GM19025 (cell line): ENCODE results near the gene PKD1.
"Not testable (repeated sequence)": the region's sequence is repeated elsewhere in the genome, so short reads cannot be mapped to it uniquely, and the experiment has no call there.

Experiments used
- ATAC-seq: cut with Tn5 transposase; IDR thresholded peaks from one replicate; pipeline ENCODE4 v1.9.1; 2021; ENCODE audit warnings: mild to moderate bottlenecking, low read depth, moderate library complexity; ENCODE audit not compliant: unreplicated experiment

The PKD1 gene

DNA sequence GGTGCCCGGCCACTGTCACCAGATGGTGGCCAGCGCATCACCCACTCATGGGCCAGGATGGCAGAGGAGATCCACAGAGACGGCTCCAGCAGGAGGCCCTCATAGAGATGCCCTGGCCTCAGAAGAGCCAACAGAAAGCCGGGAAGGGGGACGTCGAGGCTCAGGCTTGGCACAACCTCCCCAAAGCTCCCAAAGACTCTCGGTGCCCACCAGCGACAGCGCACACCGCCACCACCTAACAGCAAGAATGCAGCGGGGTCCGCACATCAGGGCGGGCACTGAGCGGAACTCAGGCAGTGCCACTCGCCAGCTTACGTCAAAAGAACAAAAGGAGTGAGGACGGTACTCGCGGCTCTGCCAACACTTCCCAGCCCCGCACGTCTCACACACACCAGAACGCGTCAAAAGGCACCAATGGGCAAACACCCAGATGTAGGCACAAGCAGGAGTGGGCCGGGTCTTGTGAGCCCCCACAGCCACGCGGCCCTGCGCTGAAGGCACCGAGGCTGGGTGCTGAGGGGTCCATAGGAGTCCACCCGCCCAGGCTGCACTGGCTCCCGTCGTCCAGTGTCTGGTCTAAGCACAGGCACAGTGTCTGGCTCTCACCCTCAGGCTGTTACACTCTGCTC, 8.7 kb downstream of the PKD1 start:
- ATAC-seq, result not testable (repeated sequence)

DNA sequence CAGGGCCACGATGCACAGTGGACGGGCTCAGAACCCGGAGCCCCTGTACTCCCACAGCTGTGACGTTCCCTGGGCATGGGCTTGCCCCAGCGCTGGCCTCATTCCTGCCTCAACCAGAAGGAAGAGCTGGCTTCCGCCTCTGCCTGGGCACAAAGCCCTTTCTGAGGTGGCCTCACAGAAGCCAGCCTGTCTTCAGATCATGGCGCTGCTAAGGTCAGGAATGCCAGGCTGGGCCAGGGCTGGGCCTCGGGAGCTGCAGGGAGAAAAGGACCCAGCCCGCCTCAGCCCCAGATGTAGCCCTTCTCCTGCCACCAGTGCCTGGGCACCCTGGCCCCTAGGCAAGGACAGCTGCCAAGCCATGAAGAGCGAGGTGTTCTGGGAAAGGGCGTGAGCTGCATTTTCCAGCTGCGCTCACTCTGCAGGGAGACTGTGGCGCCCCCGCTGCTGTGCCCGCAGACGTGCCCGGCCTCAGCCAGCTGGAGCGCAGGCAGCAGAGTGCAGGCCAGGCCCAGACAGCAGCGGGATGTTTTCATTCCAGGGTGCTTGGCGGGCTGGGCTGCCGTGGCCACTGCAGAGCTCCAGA, 9.4 kb downstream of the PKD1 start:
- not testable (repeated sequence) for ATAC-seq

DNA sequence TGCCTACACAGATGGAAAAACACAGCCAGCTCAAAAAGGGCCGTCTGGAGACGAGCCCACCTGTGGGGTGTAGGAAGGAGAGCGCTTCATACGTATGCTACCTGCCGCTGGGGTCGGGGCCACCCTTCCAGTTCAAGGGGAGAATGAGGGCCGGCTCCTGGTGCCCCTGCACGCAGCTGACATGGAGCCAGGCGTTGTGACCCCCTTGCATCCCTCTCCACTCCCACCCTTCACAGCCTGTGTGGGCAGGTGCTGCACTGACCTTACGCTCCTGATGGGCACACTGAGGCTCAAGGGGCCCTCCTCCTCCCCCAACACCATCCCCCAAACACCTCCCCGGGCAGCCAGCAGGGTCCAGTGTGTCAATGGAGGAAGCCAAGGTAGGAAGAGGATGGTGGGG, 10.1 kb downstream of the PKD1 start:
- not testable (repeated sequence) for ATAC-seq

DNA sequence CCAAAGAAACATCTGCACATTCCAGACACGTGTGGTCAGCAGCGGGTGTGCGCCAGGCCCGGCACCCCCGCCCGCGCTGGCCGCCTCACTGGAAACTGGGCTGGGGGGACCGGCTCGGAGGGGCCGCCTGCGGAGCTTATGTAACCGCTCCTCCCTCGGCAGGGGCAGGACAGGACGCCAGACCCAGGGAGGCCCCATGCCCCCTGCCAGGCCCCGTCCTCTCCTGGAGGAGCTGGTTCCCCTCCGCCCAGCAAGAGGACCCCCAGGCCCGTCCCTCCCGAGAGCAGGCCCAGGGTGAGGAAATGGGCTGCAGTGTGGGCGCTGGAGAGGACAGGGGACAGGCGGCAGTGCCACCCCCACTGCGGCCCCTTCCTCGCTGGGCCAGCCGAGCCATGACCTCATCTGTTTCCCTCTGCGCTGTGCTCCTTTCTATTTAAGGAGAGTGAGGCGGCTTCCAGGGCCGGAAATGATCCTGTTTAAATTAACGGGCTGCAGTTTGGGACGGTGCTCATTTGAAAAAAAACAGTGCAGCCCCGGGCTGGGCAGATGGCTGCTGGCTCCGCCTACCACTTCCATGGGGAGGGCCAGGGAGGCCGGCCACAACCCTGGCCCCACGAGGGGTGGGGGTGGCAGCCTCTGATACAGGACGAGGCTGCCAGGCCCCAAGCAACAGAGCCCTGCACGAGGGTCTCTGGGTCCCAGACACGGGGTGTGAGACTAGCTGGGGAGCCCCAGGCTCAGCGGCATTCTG, 10.8 kb downstream of the PKD1 start:
- ATAC-seq, result not testable (repeated sequence)

DNA sequence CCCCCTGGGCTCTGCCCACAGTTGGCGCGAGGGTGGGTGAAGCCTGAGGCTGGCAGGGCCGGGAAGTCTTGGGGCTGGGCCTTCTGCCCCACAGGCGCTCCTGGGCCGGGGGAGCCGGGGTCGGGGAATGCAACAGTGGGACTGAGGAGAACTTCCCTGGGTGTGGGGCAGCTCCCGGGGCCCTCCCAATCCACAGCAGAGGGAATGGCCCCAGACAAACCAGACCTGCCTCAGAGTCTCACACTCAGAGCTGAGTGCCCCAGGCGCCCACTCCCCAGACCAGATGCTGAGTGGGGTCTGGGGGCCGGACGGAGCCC, 11.4 kb downstream of the PKD1 start:
- ATAC-seq, result not testable (repeated sequence)

DNA sequence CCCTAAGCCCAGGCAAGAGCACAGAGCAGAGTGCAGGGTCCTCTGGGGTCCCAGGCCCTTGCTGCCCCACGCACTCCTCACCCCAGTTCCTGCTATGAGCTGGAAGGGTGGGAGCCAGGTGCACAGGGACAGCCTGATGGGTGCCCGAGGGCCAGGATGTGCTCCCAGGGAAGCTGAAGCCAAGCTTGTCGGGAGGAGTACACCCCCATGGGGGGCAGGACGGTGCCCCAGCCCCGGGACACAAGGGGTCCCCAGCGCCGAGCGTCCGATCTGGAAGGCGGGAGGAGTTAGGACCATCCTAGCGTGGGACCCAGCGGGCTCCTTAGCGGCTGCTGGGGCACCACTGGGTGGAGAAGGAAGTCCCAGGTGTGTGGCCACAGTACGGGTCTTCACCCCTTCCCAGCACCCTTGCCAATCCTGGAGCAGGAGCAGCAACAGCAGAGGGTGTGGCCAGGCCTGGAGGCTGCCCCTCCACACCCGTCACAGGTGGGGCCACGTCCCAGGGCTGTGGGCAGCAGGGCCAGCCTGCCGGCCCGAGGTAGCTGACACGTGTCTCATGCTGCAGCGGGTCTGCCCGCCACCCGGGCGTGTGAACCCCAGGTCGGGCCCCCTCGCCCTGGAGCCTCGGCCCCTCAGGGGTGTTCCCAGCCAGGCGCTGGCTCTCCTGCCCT, 11.9 kb downstream of the PKD1 start:
- ATAC-seq, result not testable (repeated sequence)

DNA sequence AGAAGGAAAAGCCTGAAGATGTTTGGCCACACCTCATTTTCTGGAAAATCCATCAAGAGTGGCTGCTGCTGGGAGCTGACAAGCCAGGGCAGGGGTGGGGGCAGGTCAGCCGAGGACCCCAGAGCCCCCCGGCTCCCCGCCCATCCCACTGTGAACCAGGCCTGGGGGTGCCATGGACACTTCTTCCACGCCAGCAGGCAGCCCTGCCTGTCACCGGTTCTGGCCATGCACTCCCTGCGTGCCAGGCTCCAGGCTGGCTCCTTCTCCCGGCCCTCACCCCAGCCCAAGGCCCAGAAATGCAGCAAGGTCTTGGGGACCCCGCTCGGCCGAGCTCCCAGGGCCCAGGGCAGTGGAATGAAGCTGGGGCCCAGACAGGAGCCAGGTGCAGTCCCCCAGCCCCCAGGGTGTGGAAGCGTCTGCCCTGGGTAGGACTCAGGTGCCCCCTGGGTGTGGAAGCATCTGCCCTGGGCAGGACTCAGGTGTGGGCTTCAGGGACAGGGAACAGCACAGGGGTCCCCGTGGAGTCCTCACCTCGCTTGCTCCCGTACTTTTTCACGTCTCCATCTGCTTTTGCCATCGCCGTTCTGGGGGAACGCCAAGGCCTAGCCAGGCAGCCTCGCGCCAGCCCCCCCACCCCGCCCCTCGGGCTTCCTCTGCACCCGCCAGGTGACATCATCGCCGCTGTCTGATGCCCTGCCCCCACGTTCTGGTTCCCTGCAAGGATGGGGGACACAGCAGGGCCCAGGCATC, 12.6 kb downstream of the PKD1 start:
- ATAC-seq, result not testable (repeated sequence)

DNA sequence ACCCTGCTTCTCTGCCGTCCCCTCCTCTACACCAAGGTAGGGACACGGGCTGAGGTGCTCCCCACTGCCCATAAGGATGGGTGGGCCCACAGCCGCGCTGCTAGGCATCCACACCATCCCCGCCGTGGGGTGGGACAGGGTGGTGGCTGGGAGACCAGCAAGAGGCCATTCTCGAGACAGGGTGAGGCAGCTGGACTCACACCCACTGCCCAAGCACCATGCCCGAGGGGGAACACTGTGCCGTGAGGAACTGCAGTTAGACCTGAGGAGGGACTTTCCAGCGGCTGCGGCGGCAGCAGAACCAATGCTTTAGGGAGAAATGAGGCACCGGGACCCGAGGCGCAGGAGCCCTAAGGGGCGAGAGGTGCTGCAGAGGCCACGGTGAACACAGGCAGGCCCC, 13.3 kb downstream of the PKD1 start:
- no peak for ATAC-seq

DNA sequence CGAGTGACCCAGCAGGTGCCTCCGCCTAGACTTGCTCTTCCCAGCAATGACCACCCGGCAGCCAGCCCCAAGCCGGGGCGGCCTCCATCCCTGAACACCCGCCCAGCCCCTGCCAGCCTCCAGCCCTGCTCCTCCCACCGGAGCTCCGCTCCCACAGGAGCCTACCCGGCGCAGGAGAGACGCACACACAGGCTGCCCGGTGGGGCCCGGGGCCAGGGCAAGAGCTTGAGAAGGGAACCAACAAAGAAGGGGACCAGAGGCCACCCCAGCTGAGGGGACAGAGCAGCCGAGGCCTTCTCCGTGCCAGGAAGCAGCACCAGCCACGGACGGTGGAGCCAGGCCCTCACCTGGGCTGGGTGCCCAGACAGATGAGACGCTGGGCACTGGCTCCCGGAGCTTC, 13.8 kb downstream of the PKD1 start:
- no peak for ATAC-seq

DNA sequence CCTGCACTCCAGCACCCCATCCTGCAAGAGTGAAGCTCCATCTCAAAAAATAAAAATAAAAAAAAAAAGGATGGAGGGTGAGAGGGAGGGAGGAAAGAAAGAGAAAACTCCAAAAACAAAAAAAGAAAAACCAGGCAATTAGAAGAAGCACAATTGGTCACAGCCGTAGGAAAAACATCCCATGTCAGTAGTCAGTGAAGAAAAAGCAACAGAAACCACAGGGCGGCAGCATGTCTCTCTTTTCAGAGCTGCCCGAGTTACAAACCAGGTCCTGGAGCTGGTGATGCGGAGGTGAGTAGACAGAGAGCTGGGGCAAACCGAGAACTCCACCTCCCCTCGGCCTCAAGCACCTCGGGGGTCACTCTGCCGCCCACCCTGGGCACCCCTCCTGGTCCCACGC, 14.4 kb downstream of the PKD1 start:
- ATAC-seq, result not testable (repeated sequence)

DNA sequence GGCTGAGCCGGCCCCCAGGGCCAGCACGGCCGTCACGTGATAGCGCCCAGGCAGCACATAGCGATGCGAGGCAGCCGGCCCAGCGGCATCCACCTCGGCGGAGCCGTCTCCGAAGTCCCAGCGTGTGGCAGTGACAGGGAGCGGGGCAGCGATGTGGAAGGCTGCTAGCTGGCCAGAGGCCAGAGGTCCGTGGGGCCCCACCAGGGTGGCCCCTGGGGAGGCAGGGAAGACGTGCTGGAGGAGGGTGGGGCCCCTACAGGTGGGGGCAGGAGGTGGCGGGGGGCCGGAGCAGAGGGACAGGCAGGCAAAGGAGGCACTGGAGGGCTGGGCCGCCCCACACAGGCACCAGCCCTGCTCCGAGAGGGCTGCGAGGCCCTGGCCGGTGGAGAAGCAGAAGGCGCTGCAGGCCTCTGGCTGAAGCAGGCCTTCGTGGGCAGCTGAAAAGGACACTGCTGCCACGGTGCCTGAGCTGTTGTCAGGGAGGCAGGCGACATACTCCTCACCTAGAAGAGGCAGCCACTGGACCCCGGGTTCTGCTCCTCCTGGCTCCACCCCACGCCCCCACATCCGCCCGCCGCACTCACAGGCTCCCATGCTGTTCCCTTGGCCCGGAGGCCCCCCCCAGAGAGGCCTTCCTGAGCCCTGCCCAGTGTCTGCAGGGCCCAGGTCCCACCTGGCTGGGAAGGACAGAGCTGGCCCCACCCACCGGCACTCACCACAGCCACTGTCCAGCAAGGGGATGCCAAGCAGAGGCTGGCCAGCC, 17.6 kb downstream of the PKD1 start:
- ATAC-seq, result not testable (repeated sequence)

DNA sequence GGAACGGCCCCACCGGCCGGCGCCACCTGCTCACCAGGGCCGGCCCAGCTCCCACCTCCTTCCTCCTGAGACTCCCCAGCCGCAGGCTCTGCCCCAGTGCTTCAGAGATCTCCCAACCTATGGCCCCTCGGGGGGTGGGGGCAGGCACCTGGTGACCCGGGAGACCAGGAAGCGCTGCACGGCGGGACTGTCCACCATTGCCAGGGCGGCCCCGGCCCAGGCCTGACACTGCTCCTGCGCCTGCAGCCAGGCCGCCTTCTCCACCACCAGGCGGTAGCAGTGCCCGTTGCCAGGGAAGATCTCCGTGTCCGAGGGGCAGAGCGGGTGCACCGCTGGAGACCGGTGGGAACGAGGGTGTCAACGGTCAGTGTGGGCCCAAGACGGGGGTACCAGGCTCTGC, 18.4 kb downstream of the PKD1 start:
- ATAC-seq, result not testable (repeated sequence)

DNA sequence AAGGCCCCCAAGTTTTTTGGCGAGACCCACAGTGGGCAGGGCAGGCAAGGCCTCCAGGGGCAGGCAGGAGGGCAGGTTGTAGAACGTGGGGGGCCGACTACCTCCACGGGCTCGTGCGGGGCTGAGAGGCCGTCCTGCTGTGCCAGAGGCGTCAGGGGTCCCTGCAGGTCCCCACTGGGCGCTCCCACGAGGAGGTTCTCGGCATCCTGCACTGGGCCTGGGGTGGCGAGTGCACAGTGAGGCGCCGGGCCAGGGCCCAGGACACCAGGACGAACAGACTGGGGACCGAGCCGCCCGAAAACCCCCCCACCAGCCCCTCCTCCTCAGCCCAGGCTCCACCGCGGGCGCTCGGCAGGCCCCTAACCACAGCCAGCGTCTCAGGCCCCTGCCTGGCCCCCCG, 19.3 kb downstream of the PKD1 start:
- not testable (repeated sequence) for ATAC-seq

DNA sequence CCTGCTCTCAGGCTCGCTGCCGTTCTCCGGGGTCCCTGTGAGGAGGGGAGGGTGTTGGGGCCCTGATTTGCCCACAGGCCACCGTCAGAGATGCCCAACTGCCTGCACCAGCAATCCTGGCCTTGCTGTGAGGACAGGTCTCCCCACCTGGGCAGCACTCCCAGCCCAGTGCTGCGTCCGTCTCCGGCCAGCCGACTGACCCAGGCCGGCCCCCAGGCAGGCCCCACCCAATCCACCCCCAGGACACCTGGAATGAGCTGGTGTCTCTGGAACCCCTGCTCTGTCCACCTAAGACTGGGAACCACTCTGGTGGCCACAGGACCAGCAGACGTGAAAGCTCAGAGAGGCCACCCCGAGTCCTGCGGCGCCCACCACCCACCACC, 20.1 kb downstream of the PKD1 start:
- ATAC-seq, result no peak

DNA sequence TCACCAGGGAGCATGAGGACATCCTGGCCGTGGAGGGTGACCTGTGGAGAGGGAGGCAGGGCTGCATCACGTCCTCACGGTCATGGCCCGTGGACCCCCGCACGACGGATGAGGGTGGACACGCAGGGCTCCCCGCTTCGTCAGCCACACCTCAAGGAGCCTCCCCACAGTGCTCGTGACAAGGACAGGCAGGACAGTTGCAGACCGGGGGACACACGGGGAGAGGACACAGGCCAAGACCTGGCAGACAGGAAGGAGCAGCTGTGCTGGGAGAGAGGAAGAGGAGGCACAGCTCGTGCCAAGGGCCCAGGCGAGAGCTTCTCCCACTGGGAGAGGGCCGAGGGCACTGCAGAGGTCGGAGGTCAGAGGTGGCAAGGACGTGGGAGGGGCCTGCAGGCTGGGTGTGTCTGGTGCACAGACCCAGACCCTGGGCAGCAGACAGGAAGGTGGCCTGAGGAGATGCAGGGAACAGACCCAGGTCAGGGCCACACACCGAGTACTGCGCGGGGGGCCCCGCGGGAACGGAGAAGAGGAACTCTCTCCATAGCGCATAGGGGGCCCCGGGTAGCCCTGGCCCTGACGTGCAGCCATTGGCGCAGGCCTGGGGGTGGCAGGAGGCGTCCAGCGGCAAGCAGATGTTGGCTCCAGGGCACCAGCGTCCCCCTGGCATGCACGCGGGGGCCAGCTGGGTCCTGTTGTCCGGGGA, 20.7 kb downstream of the PKD1 start:
- ATAC-seq, result not testable (repeated sequence)

DNA sequence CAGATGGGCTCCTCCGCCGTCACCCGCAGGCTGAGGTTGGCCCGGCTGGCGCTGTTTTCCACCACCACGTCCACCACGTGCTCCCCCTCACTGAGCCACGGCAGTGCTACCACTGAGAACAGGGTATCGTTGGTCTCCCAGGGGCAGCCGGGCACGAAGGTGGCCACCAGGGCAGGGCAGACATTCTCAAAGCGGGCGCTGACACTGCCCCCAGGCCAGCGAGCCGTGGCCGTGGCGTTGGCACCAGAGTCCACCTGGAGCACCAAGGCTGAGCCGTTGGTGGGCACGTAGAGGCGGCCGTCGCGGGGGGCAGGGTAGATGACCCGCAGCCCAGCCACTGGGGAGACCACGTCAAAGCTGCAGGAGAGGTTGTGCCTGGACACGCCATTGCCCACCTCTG, 21.5 kb downstream of the PKD1 start:
- ATAC-seq, result not testable (repeated sequence)

DNA sequence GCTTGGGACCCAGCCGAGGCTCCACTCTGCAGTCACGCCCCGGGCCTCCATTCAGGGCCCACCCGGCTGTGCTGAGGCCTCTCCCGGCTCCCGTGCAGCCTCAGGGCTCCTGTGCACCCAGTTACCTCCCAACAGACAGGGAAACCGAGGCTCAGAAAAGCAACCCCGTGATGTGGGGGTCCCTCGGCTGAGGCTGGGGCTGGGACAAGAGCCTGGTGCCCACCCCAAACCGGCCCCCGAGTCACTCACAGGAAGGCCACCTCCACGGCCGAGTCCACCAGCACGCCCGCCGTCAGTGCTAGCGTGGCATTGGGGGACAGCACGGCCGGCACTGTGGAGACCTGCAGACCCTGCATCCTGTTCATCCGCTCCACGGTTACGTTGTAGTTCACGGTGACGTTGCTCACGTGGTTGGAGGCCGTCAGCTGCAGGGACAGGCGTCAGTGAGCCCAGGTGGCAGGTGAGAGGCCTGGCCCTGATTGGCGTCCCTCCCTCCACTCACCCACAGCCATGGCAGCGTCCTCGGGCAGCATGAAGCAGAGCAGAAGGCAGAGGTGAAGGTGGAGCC, 23.1 kb downstream of the PKD1 start:
- ATAC-seq, result not testable (repeated sequence)

DNA sequence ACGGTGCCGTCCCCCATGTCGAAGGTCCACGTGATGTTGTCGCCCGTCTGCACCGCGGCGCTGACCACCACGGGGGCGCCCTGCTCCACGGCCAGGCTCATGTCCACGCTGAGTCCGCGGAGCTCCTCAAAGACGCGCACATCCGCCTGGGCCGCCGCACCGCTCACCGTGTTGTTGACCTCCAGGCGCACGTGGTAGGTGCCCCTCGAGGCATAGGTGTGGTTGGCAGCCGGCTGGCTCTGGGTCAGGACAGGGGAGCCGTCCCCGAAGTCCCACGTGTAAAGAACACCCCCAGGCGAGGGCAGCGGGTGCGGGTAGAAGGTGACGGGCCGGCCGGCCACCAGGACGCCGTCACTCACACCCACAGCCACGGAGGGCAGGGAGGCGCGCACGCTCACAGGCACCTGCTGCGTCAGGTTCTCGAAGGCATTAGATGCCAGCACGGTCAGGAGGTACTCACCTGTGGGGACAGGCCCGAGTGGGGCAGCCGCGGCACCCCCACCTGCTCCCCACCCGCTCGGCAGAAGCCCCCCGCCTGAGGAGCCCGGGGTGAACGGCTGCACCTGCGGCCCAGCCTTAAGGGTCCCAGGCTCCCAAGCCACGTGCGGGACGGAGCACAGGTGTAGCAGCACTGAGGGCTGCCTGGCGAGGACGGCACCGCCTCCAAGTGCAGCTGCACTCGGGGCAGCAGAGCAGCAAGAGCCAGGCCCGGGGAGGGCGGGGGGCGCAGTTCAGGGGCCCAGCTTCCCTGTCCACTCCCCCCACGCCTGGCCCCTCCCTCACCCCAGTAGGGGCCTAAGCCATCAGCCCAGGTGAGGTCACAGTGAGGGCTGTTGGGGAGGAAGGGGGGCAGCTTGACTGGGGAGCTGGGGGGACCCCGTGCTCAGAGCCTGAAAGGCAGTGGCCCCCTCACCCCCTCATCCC, 24.0 kb downstream of the PKD1 start:
- not testable (repeated sequence) for ATAC-seq
